HEK293T (cell line): Measurements from ENCODE around the gene GRK1.

Experiments
- ARNT ChIP-seq: fragments of 450-650 bp; IDR thresholded peaks from 2 replicates; pipeline ENCODE4 v1.6.1; 2017; ENCODE audit warnings: mild to moderate bottlenecking
- BHLHE40 ChIP-seq: fragments of 450-650 bp; IDR thresholded peaks from 2 replicates; pipeline ENCODE4 v1.6.1; 2016; ENCODE audit warnings: mild to moderate bottlenecking, moderate library complexity, borderline replicate concordance
- ELF4 ChIP-seq: fragments of 450-650 bp; IDR thresholded peaks from 2 replicates; pipeline ENCODE4 v1.6.1; 2017; ENCODE audit warnings: antibody characterized with exemption
- FOXA1 ChIP-seq: fragments of 450-650 bp; IDR thresholded peaks from 2 replicates; pipeline ENCODE4 v1.6.1; 2016; ENCODE audit warnings: mild to moderate bottlenecking
- FOXM1 ChIP-seq: fragments of 450-650 bp; IDR thresholded peaks from 2 replicates; pipeline ENCODE4 v1.6.1; 2017; ENCODE audit warnings: mild to moderate bottlenecking, borderline replicate concordance
- HDGF ChIP-seq: fragments of 450-650 bp; IDR thresholded peaks from 2 replicates; pipeline ENCODE4 v1.6.1; 2017; ENCODE audit warnings: antibody characterized with exemption, borderline replicate concordance
- SP1 ChIP-seq: fragments of 450-650 bp; IDR thresholded peaks from 2 replicates; pipeline ENCODE4 v1.6.1; 2017
- SUZ12 ChIP-seq: fragments of 450-650 bp; IDR thresholded peaks from 2 replicates; pipeline ENCODE4 v1.6.1; 2016; ENCODE audit warnings: mild to moderate bottlenecking
- ZNF384 ChIP-seq: fragments of 450-650 bp; IDR thresholded peaks from 2 replicates; pipeline ENCODE4 v1.6.1; 2016

DNA sequence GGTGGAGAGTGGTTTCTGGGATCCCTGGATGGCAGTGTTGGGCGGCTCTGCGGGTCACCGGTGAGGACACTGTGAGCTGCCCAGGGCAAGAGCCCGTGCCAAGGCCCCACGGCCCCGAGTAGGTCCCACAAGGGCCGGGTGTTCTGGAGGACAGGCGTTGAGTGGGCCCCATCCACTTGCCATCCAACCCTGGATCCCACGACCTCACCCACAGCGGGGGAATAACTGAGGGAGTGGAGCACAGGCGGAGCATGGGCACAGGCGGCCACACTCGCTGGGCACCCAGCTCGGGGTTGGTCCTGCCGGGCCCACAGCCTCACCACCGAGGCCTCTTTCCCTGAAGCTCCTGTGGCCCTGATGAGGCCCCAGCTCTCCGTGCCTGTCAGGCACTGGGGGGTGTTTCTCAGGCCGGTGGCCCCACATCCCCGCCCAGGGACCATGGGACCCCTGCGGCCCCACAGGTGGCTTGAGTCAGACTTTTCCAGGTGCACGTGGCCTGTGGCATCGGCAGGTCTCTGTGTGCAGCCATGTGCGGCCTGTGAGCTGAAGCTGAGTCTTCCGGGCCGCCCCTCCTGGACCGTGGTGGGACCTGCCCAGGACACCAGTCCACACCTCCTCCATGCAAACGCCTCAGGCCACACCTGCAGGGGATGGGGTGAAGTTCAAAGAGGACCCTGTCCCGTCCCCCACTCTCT, 108.6 kb downstream of the GRK1 start:
- TF ChIP-seq FOXA1: no peak
- no peak for TF ChIP-seq ARNT
- no peak for TF ChIP-seq FOXM1
- TF ChIP-seq SP1: no peak
- TF ChIP-seq HDGF: no peak
- no peak for TF ChIP-seq ZNF384
- no peak for TF ChIP-seq SUZ12
- TF ChIP-seq ELF4: no peak
- no peak for TF ChIP-seq BHLHE40
